WTC11 (cell line): ENCODE data around the gene CNIH3. TPM values are rescaled to one million over a fixed set of nuclear protein-coding genes. Genes with fewer than 3 reads are reported as not detected.

ENCODE experiments used
- ATAC-seq: fragments of 200-7000 bp; cut with Tn5 transposase; 2 replicates; pipeline ENCODE4 v1.10.0; 2021; ENCODE audit warnings: mild to moderate bottlenecking, moderate library complexity
- CTCF ChIA-PET: fragments of 300-600 bp; sonication (Branson Sonifier 250); formaldehyde crosslinking; loops from one replicate; lab custom pipeline; 2021; ENCODE audit warnings: antibody characterized with exemption; lab: Charles Lee
- POLR2A ChIA-PET: fragments of 350-600 bp; sonication (Branson Sonifier 250); formaldehyde crosslinking; loops from one replicate; lab custom pipeline; 2021; ENCODE audit warnings: antibody characterized with exemption; lab: Charles Lee
- DNase-seq: peaks from one replicate; pipeline ENCODE4 v3.0.0; 2021; ENCODE audit warnings: low spot score
- H3K27ac Mint-ChIP-seq: 2 replicates; pipeline ENCODE4 v1.8.0; 2021; ENCODE audit warnings: mixed read lengths
- H3K27me3 Mint-ChIP-seq: 2 replicates; pipeline ENCODE4 v1.8.0; 2021; ENCODE audit warnings: low read depth, mild to moderate bottlenecking, moderate library complexity, mixed read lengths
- H3K36me3 Mint-ChIP-seq: 2 replicates; pipeline ENCODE4 v1.8.0; 2021; ENCODE audit warnings: mixed read lengths
- H3K4me1 Mint-ChIP-seq: 2 replicates; pipeline ENCODE4 v1.8.0; 2022; ENCODE audit warnings: mixed read lengths
- H3K4me3 Mint-ChIP-seq: 2 replicates; pipeline ENCODE4 v1.8.0; 2021; ENCODE audit warnings: mild to moderate bottlenecking, moderate library complexity, mixed read lengths
- H3K9me3 Mint-ChIP-seq: 2 replicates; pipeline ENCODE4 v1.8.0; 2021; ENCODE audit warnings: mixed read lengths
- CBFB ChIP-seq: sonication (generic); formaldehyde crosslinking; IDR thresholded peaks from 2 replicates; pipeline ENCODE4 v1.8.1; 2022; ENCODE audit warnings: mild to moderate bottlenecking, low read depth, missing genetic modification reagents
- FOXJ3 ChIP-seq: sonication (generic); formaldehyde crosslinking; IDR thresholded peaks from 2 replicates; pipeline ENCODE4 v1.9.0; 2021; ENCODE audit warnings: missing genetic modification reagents, mild to moderate bottlenecking, borderline replicate concordance
- GABPB1 ChIP-seq: sonication (generic); formaldehyde crosslinking; IDR thresholded peaks from 2 replicates; pipeline ENCODE4 v1.8.1; 2023; ENCODE audit warnings: mild to moderate bottlenecking, missing genetic modification reagents
- HMGA2 ChIP-seq: fragments of 250-450 bp; sonication (Bioruptor Pico); IDR thresholded peaks from 2 replicates; pipeline ENCODE4 v1.4.0; 2021; ENCODE audit warnings: mild to moderate bottlenecking, moderate library complexity
- NR3C1 ChIP-seq: sonication (generic); formaldehyde crosslinking; conservative IDR thresholded peaks from 2 replicates; pipeline ENCODE4 v1.8.1; 2023; ENCODE audit warnings: low read depth, mild to moderate bottlenecking, missing genetic modification reagents
- OVOL2 ChIP-seq: fragments of 250-450 bp; sonication (Bioruptor Pico); IDR thresholded peaks from 2 replicates; pipeline ENCODE4 v1.9.0; 2021; ENCODE audit warnings: mild to moderate bottlenecking, borderline replicate concordance
- RORB ChIP-seq: fragments of 250-450 bp; sonication (Bioruptor Pico); IDR thresholded peaks from 2 replicates; pipeline ENCODE4 v1.9.0; 2021; ENCODE audit warnings: mild to moderate bottlenecking
- TP53 ChIP-seq: sonication (generic); formaldehyde crosslinking; IDR thresholded peaks from 2 replicates; pipeline ENCODE4 v1.8.1; 2023; ENCODE audit warnings: mild to moderate bottlenecking, missing genetic modification reagents
- ZNF138 ChIP-seq: sonication (generic); formaldehyde crosslinking; conservative IDR thresholded peaks from 2 replicates; pipeline ENCODE4 v1.8.1; 2022; ENCODE audit warnings: mild to moderate bottlenecking, moderate library complexity, missing genetic modification reagents
- ZNF219 ChIP-seq: sonication (generic); formaldehyde crosslinking; IDR thresholded peaks from 2 replicates; pipeline ENCODE4 v1.8.0; 2023; ENCODE audit warnings: missing genetic modification reagents, mild to moderate bottlenecking, borderline replicate concordance
- ZNF263 ChIP-seq: sonication (generic); formaldehyde crosslinking; IDR thresholded peaks from 2 replicates; pipeline ENCODE4 v1.8.1; 2022; ENCODE audit warnings: low read depth, mild to moderate bottlenecking, moderate library complexity, missing genetic modification reagents
- total RNA-seq: library from RNA; stranded (reverse); gene quantifications from 3 replicates; pipeline ENCODE4 v1.2.3, GENCODE V29; 2021
- TF ChIP-seq, protein P1 (sequence below): sonication (generic); formaldehyde crosslinking; IDR thresholded peaks from 2 replicates; pipeline ENCODE4 v1.8.0; 2022; ENCODE audit warnings: missing genetic modification reagents
- TF ChIP-seq, protein P2 (sequence below): fragments of 200-600 bp; IDR thresholded peaks from 2 replicates; pipeline ENCODE4 v1.8.0; 2022; ENCODE audit warnings: antibody characterized with exemption
- TF ChIP-seq, protein P3 (sequence below): sonication (generic); formaldehyde crosslinking; IDR thresholded peaks from 2 replicates; pipeline ENCODE4 v1.8.1; 2022; ENCODE audit warnings: mild to moderate bottlenecking, missing genetic modification reagents, moderate library complexity, borderline replicate concordance
- TF ChIP-seq, protein P4 (sequence below): sonication (generic); formaldehyde crosslinking; IDR thresholded peaks from 2 replicates; pipeline ENCODE4 v1.8.1; 2023; ENCODE audit warnings: mild to moderate bottlenecking, moderate library complexity, missing genetic modification reagents

The CNIH3 gene
- total RNA-seq, 1 experiment from 2014 or later: 8.1 TPM

DNA sequence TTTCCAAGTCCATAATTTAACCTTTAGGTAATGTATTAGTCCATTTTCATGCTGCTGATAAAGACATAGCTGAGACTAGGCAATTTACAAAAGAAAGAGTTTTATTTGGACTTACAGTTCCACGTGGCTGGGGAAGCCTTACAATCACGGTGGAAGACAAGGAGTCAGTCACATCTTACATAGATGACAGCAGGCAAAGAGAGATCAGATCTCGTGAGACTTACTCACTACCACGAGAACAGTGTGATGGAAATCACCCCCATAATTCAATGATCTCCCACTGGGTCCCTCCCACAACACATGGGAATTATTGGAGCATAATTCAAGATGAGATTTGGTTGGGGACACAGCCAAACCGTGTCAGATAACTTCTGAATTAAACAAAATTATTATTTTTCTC, 44.0 kb downstream of the CNIH3 start (continued):
- TF ChIP-seq, protein P1, sequence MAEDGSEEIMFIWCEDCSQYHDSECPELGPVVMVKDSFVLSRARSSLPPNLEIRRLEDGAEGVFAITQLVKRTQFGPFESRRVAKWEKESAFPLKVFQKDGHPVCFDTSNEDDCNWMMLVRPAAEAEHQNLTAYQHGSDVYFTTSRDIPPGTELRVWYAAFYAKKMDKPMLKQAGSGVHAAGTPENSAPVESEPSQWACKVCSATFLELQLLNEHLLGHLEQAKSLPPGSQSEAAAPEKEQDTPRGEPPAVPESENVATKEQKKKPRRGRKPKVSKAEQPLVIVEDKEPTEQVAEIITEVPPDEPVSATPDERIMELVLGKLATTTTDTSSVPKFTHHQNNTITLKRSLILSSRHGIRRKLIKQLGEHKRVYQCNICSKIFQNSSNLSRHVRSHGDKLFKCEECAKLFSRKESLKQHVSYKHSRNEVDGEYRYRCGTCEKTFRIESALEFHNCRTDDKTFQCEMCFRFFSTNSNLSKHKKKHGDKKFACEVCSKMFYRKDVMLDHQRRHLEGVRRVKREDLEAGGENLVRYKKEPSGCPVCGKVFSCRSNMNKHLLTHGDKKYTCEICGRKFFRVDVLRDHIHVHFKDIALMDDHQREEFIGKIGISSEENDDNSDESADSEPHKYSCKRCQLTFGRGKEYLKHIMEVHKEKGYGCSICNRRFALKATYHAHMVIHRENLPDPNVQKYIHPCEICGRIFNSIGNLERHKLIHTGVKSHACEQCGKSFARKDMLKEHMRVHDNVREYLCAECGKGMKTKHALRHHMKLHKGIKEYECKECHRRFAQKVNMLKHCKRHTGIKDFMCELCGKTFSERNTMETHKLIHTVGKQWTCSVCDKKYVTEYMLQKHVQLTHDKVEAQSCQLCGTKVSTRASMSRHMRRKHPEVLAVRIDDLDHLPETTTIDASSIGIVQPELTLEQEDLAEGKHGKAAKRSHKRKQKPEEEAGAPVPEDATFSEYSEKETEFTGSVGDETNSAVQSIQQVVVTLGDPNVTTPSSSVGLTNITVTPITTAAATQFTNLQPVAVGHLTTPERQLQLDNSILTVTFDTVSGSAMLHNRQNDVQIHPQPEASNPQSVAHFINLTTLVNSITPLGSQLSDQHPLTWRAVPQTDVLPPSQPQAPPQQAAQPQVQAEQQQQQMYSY (CRISPR knock-in tag): no peak

DNA sequence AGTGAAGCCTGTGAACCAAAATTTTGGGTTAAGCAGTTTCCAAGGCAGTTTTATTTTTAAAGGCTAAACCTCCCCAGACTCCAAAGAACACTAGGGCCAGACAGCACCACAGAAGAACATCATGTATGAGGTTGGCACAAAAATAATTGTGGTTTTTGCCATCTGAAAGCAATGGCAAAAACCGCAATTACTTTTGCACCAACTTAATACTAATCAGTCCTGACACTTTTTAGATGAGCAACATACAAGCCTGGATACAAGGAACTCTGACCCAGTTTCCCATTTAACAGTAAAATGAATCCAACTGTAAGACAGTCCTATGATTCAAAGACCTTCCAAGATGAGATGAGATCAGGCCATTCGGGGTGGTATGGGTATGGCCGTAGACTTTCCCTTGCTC, 46.8 kb downstream of the CNIH3 start:
- CTCF ChIA-PET: no interaction called here
- TF ChIP-seq, protein P2, sequence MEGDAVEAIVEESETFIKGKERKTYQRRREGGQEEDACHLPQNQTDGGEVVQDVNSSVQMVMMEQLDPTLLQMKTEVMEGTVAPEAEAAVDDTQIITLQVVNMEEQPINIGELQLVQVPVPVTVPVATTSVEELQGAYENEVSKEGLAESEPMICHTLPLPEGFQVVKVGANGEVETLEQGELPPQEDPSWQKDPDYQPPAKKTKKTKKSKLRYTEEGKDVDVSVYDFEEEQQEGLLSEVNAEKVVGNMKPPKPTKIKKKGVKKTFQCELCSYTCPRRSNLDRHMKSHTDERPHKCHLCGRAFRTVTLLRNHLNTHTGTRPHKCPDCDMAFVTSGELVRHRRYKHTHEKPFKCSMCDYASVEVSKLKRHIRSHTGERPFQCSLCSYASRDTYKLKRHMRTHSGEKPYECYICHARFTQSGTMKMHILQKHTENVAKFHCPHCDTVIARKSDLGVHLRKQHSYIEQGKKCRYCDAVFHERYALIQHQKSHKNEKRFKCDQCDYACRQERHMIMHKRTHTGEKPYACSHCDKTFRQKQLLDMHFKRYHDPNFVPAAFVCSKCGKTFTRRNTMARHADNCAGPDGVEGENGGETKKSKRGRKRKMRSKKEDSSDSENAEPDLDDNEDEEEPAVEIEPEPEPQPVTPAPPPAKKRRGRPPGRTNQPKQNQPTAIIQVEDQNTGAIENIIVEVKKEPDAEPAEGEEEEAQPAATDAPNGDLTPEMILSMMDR: no peak
- TF ChIP-seq, protein P3, sequence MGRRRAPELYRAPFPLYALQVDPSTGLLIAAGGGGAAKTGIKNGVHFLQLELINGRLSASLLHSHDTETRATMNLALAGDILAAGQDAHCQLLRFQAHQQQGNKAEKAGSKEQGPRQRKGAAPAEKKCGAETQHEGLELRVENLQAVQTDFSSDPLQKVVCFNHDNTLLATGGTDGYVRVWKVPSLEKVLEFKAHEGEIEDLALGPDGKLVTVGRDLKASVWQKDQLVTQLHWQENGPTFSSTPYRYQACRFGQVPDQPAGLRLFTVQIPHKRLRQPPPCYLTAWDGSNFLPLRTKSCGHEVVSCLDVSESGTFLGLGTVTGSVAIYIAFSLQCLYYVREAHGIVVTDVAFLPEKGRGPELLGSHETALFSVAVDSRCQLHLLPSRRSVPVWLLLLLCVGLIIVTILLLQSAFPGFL (CRISPR knock-in tag): no peak
- TF ChIP-seq ZNF263: no peak
- TF ChIP-seq OVOL2 (CRISPR knock-in tag): no peak
- no peak for TF ChIP-seq ZNF138 (CRISPR knock-in tag)
- TF ChIP-seq TP53 (CRISPR knock-in tag): no peak
- no peak for TF ChIP-seq CBFB (CRISPR knock-in tag)
- TF ChIP-seq NR3C1 (CRISPR knock-in tag): no peak
- no peak for TF ChIP-seq ZNF219 (CRISPR knock-in tag)
- TF ChIP-seq RORB: no peak
- TF ChIP-seq, protein P4, sequence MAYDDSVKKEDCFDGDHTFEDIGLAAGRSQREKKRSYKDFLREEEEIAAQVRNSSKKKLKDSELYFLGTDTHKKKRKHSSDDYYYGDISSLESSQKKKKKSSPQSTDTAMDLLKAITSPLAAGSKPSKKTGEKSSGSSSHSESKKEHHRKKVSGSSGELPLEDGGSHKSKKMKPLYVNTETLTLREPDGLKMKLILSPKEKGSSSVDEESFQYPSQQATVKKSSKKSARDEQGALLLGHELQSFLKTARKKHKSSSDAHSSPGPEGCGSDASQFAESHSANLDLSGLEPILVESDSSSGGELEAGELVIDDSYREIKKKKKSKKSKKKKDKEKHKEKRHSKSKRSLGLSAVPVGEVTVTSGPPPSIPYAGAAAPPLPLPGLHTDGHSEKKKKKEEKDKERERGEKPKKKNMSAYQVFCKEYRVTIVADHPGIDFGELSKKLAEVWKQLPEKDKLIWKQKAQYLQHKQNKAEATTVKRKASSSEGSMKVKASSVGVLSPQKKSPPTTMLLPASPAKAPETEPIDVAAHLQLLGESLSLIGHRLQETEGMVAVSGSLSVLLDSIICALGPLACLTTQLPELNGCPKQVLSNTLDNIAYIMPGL (CRISPR knock-in tag): no peak
- no peak overlapping the region for H3K4me3 Mint-ChIP-seq
- ATAC-seq: no peak
- H3K4me1 Mint-ChIP-seq: 0 out of 2 replicates have a peak, but pooled peaks cover 8% of the 10 kb centered on the region
- DNase-seq: no peak
- POLR2A ChIA-PET: no interaction called here
- H3K9me3 Mint-ChIP-seq: no peaks in the 10 kb centered on the region
- H3K36me3 Mint-ChIP-seq: no peaks in the 10 kb centered on the region
- H3K27me3 Mint-ChIP-seq: no peaks in the 10 kb centered on the region
- H3K27ac Mint-ChIP-seq: no peak overlapping the region

DNA sequence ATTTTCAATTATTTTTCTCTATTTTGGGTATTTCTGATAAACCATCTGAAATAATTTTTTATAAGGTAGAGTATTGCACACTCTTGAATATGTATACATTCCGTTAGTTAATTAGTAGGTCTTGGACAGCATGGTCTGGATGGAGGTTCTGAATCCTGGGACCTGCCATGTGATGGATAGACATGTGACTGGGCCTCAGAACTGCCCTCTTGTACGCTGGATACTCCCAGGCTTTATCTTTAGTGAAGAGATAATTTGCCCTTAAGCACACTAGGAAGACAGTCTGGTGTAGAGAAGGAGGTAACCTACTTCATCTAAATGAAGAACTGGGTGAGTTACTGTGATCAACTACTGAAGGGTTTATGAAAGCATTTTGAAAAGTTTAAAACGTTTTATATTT, 48.9 kb downstream of the CNIH3 start:
- Mint-ChIP-seq H3K9me3 (peaks cover 3% of the 10 kb centered on the region), H3K4me3 (no peak overlapping the region), H3K4me1 (0 out of 2 replicates have a peak, but pooled peaks cover 2% of the 10 kb centered on the region), H3K27me3 (no peaks in the 10 kb centered on the region), H3K36me3 (peaks cover 2% of the 10 kb centered on the region; the same call in 1 of the 2 replicates), H3K27ac (no peak overlapping the region)
- no peak for DNase-seq
- ChIA-PET CTCF (no interaction called here), POLR2A (no interaction called here)
- ATAC-seq: no peak
- TF ChIP-seq FOXJ3 (CRISPR knock-in tag) (no peak), HMGA2 (no peak), GABPB1 (CRISPR knock-in tag) (no peak)
